ENCODE data around the gene KCTD2. TPM values are rescaled to one million over a fixed set of nuclear protein-coding genes. Genes with fewer than 3 reads are reported as not detected.

KCTD2 gene
- total and polyA plus RNA-seq, 9 of the 15 experiments (the other 6 are each of a cell fraction or from before 2014, with no cell fraction given): 1.7 to 32.9 (median 15.8) TPM

GRCh38 chr17:75113798-75114551, 67.0 kb downstream of the KCTD2 start (continued):
- TF ChIP-seq CTCF (IDR thresholded peaks at IDR 0.05 in 2 of 3, conservative IDR thresholded peaks at IDR 0.05 in 1 of 3; ENCODE audit: insufficient read depth in 2 of 3, low read depth in 1 of 3, low read length in 3 of 3): peak; percentile 96
- no peak for TF ChIP-seq PCBP1 (IDR thresholded peaks at IDR 0.05; ENCODE audit: low read depth, low read length, poor library complexity, severe bottlenecking)
- TF ChIP-seq, protein P1, sequence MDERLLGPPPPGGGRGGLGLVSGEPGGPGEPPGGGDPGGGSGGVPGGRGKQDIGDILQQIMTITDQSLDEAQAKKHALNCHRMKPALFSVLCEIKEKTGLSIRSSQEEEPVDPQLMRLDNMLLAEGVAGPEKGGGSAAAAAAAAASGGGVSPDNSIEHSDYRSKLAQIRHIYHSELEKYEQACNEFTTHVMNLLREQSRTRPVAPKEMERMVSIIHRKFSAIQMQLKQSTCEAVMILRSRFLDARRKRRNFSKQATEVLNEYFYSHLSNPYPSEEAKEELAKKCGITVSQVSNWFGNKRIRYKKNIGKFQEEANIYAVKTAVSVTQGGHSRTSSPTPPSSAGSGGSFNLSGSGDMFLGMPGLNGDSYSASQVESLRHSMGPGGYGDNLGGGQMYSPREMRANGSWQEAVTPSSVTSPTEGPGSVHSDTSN (CRISPR knock-in tag; IDR thresholded peaks at IDR 0.05; ENCODE audit: low read depth): no peak
- TF ChIP-seq, protein P1 (tag; conservative IDR thresholded peaks at IDR 0.05; ENCODE audit: low read depth): no peak
- TF ChIP-seq, protein P2, sequence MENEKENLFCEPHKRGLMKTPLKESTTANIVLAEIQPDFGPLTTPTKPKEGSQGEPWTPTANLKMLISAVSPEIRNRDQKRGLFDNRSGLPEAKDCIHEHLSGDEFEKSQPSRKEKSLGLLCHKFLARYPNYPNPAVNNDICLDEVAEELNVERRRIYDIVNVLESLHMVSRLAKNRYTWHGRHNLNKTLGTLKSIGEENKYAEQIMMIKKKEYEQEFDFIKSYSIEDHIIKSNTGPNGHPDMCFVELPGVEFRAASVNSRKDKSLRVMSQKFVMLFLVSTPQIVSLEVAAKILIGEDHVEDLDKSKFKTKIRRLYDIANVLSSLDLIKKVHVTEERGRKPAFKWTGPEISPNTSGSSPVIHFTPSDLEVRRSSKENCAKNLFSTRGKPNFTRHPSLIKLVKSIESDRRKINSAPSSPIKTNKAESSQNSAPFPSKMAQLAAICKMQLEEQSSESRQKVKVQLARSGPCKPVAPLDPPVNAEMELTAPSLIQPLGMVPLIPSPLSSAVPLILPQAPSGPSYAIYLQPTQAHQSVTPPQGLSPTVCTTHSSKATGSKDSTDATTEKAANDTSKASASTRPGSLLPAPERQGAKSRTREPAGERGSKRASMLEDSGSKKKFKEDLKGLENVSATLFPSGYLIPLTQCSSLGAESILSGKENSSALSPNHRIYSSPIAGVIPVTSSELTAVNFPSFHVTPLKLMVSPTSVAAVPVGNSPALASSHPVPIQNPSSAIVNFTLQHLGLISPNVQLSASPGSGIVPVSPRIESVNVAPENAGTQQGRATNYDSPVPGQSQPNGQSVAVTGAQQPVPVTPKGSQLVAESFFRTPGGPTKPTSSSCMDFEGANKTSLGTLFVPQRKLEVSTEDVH (IDR thresholded peaks at IDR 0.05; ENCODE audit: low read depth, partially characterized antibody): peak; percentile 39
- no peak for TF ChIP-seq HDAC8 (tag; IDR thresholded peaks at IDR 0.05)
- TF ChIP-seq ZNF3 (CRISPR knock-in tag; IDR thresholded peaks at IDR 0.05): no peak
- no peak for TF ChIP-seq ZNF23 (CRISPR knock-in tag; IDR thresholded peaks at IDR 0.05)
- no peak for TF ChIP-seq ZBTB2 (IDR thresholded peaks at IDR 0.05)
- TF ChIP-seq, protein P3, sequence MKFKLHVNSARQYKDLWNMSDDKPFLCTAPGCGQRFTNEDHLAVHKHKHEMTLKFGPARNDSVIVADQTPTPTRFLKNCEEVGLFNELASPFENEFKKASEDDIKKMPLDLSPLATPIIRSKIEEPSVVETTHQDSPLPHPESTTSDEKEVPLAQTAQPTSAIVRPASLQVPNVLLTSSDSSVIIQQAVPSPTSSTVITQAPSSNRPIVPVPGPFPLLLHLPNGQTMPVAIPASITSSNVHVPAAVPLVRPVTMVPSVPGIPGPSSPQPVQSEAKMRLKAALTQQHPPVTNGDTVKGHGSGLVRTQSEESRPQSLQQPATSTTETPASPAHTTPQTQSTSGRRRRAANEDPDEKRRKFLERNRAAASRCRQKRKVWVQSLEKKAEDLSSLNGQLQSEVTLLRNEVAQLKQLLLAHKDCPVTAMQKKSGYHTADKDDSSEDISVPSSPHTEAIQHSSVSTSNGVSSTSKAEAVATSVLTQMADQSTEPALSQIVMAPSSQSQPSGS (CRISPR knock-in tag; IDR thresholded peaks at IDR 0.05): no peak
- TF ChIP-seq, protein P4, sequence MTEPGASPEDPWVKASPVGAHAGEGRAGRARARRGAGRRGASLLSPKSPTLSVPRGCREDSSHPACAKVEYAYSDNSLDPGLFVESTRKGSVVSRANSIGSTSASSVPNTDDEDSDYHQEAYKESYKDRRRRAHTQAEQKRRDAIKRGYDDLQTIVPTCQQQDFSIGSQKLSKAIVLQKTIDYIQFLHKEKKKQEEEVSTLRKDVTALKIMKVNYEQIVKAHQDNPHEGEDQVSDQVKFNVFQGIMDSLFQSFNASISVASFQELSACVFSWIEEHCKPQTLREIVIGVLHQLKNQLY (CRISPR knock-in tag; conservative IDR thresholded peaks at IDR 0.05): no peak
- TF ChIP-seq CHD2 (IDR thresholded peaks at IDR 0.05; ENCODE audit: low read depth, low read length): no peak
- TF ChIP-seq ETV5 (CRISPR knock-in tag; IDR thresholded peaks at IDR 0.05; ENCODE audit: low read depth): peak; percentile 78; the same call in 1 of the 2 replicates
- TF ChIP-seq MEF2D (tag; conservative IDR thresholded peaks at IDR 0.05; ENCODE audit: low read depth): no peak
- no peak for TF ChIP-seq EWSR1 (IDR thresholded peaks at IDR 0.05; ENCODE audit: borderline replicate concordance, low read depth, partially characterized antibody)
